OCI-LY3 (cell line): Measurements from ENCODE around the gene CACNA2D2.

Experiments used
- H2AFZ ChIP-seq: fragments of 200-600, 300-600 bp; shearing (Covaris generic); 2 replicates; pipeline ENCODE4 v1.6.0; 2014; ENCODE audit warnings: antibody characterized with exemption, low read depth, low read length
- H3K27ac ChIP-seq: fragments of 200-600, 300-600 bp; sonication (generic); 2 replicates; pipeline ENCODE4 v1.5.1; 2014; ENCODE audit warnings: mild to moderate bottlenecking, low read length, moderate library complexity, mixed read lengths
- H3K27me3 ChIP-seq: fragments of 200-600, 300-600 bp; sonication (generic); 2 replicates; pipeline ENCODE4 v1.6.1; 2014; ENCODE audit warnings: low read depth, low read length, mixed read lengths
- H3K36me3 ChIP-seq: fragments of 200-600, 300-600 bp; sonication (generic); replicated peaks from 2 replicates; pipeline ENCODE3; 2014; ENCODE audit warnings: low read depth, low read length, mixed read lengths
- H3K4me1 ChIP-seq: fragments of 300-600, 200-600 bp; sonication (generic); 2 replicates; pipeline ENCODE4 v1.6.1; 2014; ENCODE audit warnings: low read length, mixed read lengths
- H3K4me2 ChIP-seq: fragments of 200-600, 300-600 bp; sonication (generic); 2 replicates; pipeline ENCODE4 v1.6.1; 2014; ENCODE audit warnings: low read length, mixed read lengths
- H3K4me3 ChIP-seq: fragments of 300-600, 200-600 bp; sonication (generic); 2 replicates; pipeline ENCODE4 v1.5.1; 2014; ENCODE audit warnings: antibody characterized with exemption, mild to moderate bottlenecking, low read length, moderate library complexity
- H3K79me2 ChIP-seq: fragments of 300-600, 200-600 bp; shearing (Covaris generic); 2 replicates; pipeline ENCODE4 v1.6.1; 2014; ENCODE audit warnings: mild to moderate bottlenecking, low read length, mixed read lengths
- H3K9ac ChIP-seq: fragments of 300-600, 200-600 bp; shearing (Covaris generic); 2 replicates; pipeline ENCODE4 v1.6.0; 2014; ENCODE audit warnings: mild to moderate bottlenecking, low read length, moderate library complexity
- H3K9me3 ChIP-seq: fragments of 200-600, 300-600 bp; shearing (Covaris generic); 2 replicates; pipeline ENCODE4 v1.6.1; 2014; ENCODE audit warnings: low read length, mixed read lengths; ENCODE audit not compliant: insufficient read depth
- H4K20me1 ChIP-seq: fragments of 200-600, 300-600 bp; sonication (generic); 2 replicates; pipeline ENCODE4 v1.6.1; 2016; ENCODE audit warnings: low read length, mixed read lengths; ENCODE audit not compliant: insufficient read depth
- EZH2phosphoT487 ChIP-seq: fragments of 200-600 bp; shearing (Covaris generic); IDR thresholded peaks from 2 replicates; pipeline ENCODE4 v1.6.1; 2018; ENCODE audit warnings: antibody characterized with exemption, mixed run types, low read depth
- TF ChIP-seq, protein P1 (sequence below): fragments of 200-600, 300-600 bp; sonication (generic); IDR thresholded peaks from 2 replicates; pipeline ENCODE4 v1.5.1; 2014; ENCODE audit warnings: antibody characterized with exemption, low read length, low read depth

CACNA2D2 gene

DNA sequence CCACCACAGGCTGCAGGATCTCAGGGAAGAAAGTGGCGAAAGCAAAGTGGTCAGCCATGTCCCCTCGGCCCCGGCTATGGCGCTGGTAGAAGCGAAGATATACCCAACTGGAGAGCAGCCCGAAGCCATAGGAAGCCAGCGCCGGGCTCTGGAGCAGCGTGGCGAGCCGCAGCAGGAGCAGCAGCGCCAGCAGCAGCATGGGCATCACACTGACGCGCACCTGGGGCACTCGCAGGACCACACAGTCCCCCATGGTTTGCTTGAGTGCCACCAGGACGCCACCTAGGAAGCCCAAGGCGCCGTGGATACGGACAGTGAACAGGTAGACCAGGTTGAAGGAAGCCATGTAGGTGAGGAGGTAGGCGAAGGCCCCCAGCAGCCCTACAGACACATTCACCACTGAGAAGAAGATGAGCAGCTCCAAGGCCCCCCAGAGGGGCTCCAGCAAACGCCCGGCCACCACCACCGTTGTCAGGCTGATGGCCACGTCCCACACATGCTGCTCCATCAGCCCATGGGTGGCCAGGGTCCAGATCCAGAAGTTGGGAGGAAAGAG lies 145.0 kb downstream of the CACNA2D2 start:
- H3K27me3 ChIP-seq: no peaks in the 10 kb centered on the region
- no peak for TF ChIP-seq EZH2phosphoT487
- TF ChIP-seq, protein P1, sequence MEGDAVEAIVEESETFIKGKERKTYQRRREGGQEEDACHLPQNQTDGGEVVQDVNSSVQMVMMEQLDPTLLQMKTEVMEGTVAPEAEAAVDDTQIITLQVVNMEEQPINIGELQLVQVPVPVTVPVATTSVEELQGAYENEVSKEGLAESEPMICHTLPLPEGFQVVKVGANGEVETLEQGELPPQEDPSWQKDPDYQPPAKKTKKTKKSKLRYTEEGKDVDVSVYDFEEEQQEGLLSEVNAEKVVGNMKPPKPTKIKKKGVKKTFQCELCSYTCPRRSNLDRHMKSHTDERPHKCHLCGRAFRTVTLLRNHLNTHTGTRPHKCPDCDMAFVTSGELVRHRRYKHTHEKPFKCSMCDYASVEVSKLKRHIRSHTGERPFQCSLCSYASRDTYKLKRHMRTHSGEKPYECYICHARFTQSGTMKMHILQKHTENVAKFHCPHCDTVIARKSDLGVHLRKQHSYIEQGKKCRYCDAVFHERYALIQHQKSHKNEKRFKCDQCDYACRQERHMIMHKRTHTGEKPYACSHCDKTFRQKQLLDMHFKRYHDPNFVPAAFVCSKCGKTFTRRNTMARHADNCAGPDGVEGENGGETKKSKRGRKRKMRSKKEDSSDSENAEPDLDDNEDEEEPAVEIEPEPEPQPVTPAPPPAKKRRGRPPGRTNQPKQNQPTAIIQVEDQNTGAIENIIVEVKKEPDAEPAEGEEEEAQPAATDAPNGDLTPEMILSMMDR: no peak
- peaks cover 23% of the 10 kb centered on the region for H3K4me1 ChIP-seq
- peaks cover 38% of the 10 kb centered on the region for H3K79me2 ChIP-seq
- no peak overlapping the region for H2AFZ ChIP-seq
- peak overlapping the region; percentile 96 for H3K4me2 ChIP-seq
- H3K4me3 ChIP-seq: peak overlapping the region; percentile 92
- H4K20me1 ChIP-seq: 0 out of 2 replicates have a peak, but pooled peaks cover 10% of the 10 kb centered on the region
- H3K27ac ChIP-seq: no peak overlapping the region
- peaks cover 29% of the 10 kb centered on the region for H3K36me3 ChIP-seq
- H3K9ac ChIP-seq: peak overlapping the region; percentile 94
- H3K9me3 ChIP-seq: no peaks in the 10 kb centered on the region

DNA sequence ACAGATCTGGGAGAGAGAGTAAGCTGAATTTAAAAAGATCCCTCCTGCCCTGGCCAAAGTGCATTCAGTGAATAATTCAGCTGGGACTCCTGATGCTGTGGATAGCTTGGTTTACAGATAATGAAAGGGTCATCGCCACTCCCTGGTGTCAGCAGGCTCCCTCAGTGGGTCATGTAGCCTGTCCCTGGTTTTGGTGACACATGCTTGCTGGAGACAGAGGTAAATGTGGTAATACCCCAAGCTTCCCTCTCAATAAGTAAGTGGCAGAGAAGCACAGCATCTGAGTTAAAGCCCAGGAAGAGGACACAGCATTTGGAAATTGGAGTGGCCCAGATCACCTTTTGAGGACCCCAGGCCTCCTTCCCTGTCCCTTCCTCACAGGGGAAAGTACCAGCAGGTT lies 146.0 kb downstream of the CACNA2D2 start:
- H3K9ac ChIP-seq: no peak overlapping the region
- peak overlapping the region; percentile 92; the same call in 1 of the 2 replicates for H3K4me3 ChIP-seq
- no peak overlapping the region for H2AFZ ChIP-seq
- peak overlapping the region; percentile 96 for H3K4me2 ChIP-seq
- no peak overlapping the region for H3K27ac ChIP-seq
- 0 out of 2 replicates have a peak, but pooled peaks cover 10% of the 10 kb centered on the region for H4K20me1 ChIP-seq
- H3K4me1 ChIP-seq: peaks cover 23% of the 10 kb centered on the region
- peaks cover 33% of the 10 kb centered on the region for H3K36me3 ChIP-seq
- H3K9me3 ChIP-seq: no peaks in the 10 kb centered on the region
- no peaks in the 10 kb centered on the region for H3K27me3 ChIP-seq
- H3K79me2 ChIP-seq: peaks cover 38% of the 10 kb centered on the region
- no peak for TF ChIP-seq EZH2phosphoT487
- TF ChIP-seq, protein P1: no peak

GRCh38 chr3:50356553-50356952 lies 146.9 kb downstream of the CACNA2D2 start:
- peak overlapping the region; percentile 96; the same call in 1 of the 2 replicates for H3K4me2 ChIP-seq
- TF ChIP-seq, protein P1: no peak
- TF ChIP-seq EZH2phosphoT487: no peak
- H3K79me2 ChIP-seq: peaks cover 43% of the 10 kb centered on the region
- H3K27me3 ChIP-seq: no peaks in the 10 kb centered on the region
- no peak overlapping the region for H3K9ac ChIP-seq
- no peak overlapping the region for H3K4me3 ChIP-seq
- 0 out of 2 replicates have a peak, but pooled peaks cover 10% of the 10 kb centered on the region for H4K20me1 ChIP-seq
- H2AFZ ChIP-seq: no peak overlapping the region
- peaks cover 33% of the 10 kb centered on the region for H3K36me3 ChIP-seq
- H3K4me1 ChIP-seq: peaks cover 26% of the 10 kb centered on the region
- no peaks in the 10 kb centered on the region for H3K9me3 ChIP-seq
- no peak overlapping the region for H3K27ac ChIP-seq

GRCh38 chr3:50355829-50356552 lies 147.4 kb downstream of the CACNA2D2 start:
- Histone ChIP-seq H3K79me2 (peaks cover 48% of the 10 kb centered on the region), H3K27ac (no peak overlapping the region), H3K4me2 (0 out of 2 replicates have a peak overlapping the region, but pooled peaks have one; percentile 96), H3K4me1 (peaks cover 31% of the 10 kb centered on the region), H3K9ac (no peak overlapping the region), H2AFZ (no peak overlapping the region), H3K27me3 (no peaks in the 10 kb centered on the region), H4K20me1 (0 out of 2 replicates have a peak, but pooled peaks cover 10% of the 10 kb centered on the region), H3K36me3 (peaks cover 33% of the 10 kb centered on the region), H3K9me3 (no peaks in the 10 kb centered on the region), H3K4me3 (no peak overlapping the region)
- TF ChIP-seq, protein P1: no peak
- no peak for TF ChIP-seq EZH2phosphoT487
